B cell (primary cell): ENCODE measurements around the gene ORMDL1. TPM values are rescaled to one million over a fixed set of nuclear protein-coding genes. Genes with fewer than 3 reads are reported as not detected.

Experiments used
- ATAC-seq: fragments of 200-7000 bp; cut with Tn5 transposase; one replicate; pipeline ENCODE4 v1.10.0; 2021; ENCODE audit warnings: low read depth, mild to moderate bottlenecking, moderate number of reproducible peaks, moderate library complexity
- CTCF ChIA-PET: fragments of 350-600 bp; sonication (Branson Sonifier 250); formaldehyde crosslinking; loops from one replicate; lab custom pipeline; 2021; ENCODE audit warnings: antibody characterized with exemption, inconsistent platforms; lab: Charles Lee
- POLR2A ChIA-PET: fragments of 350-600 bp; sonication (Branson Sonifier 250); formaldehyde crosslinking; loops from one replicate; lab custom pipeline; 2021; ENCODE audit warnings: antibody characterized with exemption; lab: Charles Lee
- DNase-seq: peaks from one replicate; pipeline ENCODE4 v3.0.0; 2013
- H2AFZ ChIP-seq: 2 replicates; pipeline ENCODE4 v1.6.1; 2012; ENCODE audit warnings: mild to moderate bottlenecking, low read depth, low read length; ENCODE audit not compliant: insufficient read depth, poor library complexity, severe bottlenecking
- H3K27ac ChIP-seq, 2 donors: 1 replicate in 1 of 2; 2 replicates in 1 of 2; pipeline ENCODE4 v1.5.1; 2012 to 2013; ENCODE audit warnings: low read length in 2 of 2, mild to moderate bottlenecking in 2 of 2, moderate library complexity in 1 of 2
- H3K27me3 ChIP-seq, 4 experiments: fragments of 200-600 bp in 1 of 4; sonication (generic) in 1 of 4; replicated peaks in 1 of 4; 1 replicate in 2 of 4; 2 replicates in 2 of 4; pipeline versions ENCODE4 v1.6.1 to v1.7.0; 2013 to 2016; ENCODE audit warnings: low read length in 3 of 4, mild to moderate bottlenecking in 2 of 4, mixed read lengths in 1 of 4, moderate library complexity in 1 of 4; ENCODE audit not compliant: insufficient read depth in 4 of 4, control insufficient read depth in 3 of 4; ENCODE audit errors: control extremely low read depth in 1 of 4
- H3K36me3 ChIP-seq, 2 experiments: replicated peaks in 1 of 2; 1 replicate in 1 of 2; 2 replicates in 1 of 2; pipeline versions ENCODE4 v1.6.1 to v1.7.1; 2013; ENCODE audit warnings: low read length in 1 of 2; ENCODE audit not compliant: insufficient read depth in 2 of 2, control insufficient read depth in 1 of 2; ENCODE audit errors: control extremely low read depth in 1 of 2, extremely low read depth in 1 of 2
- H3K4me1 ChIP-seq, 2 donors: fragments of 200-600 bp in 1 of 2; sonication (generic) in 1 of 2; 1 replicate in 1 of 2; 2 replicates in 1 of 2; pipeline versions ENCODE4 v1.5.1 to v1.6.1; 2013 to 2017; ENCODE audit warnings: low read length in 2 of 2; ENCODE audit not compliant: control insufficient read depth in 2 of 2, insufficient read depth in 2 of 2
- H3K4me2 ChIP-seq: replicated peaks from 2 replicates; pipeline ENCODE3; 2012; ENCODE audit warnings: mild to moderate bottlenecking, low read depth, low read length; ENCODE audit not compliant: poor library complexity, severe bottlenecking
- H3K4me3 ChIP-seq, 5 experiments: fragments of 200-600 bp in 1 of 5; sonication (generic) in 1 of 5; 1 replicate in 3 of 5; 2 replicates in 2 of 5; pipeline versions ENCODE4 v1.5.1 to v1.7.0; 2011 to 2016; ENCODE audit warnings: low read length in 4 of 5, mild to moderate bottlenecking in 4 of 5, low read depth in 2 of 5, control low read depth in 1 of 5, moderate library complexity in 1 of 5; ENCODE audit not compliant: insufficient read depth in 1 of 5; ENCODE audit errors: control extremely low read depth in 1 of 5, extremely low read depth in 1 of 5
- H3K79me2 ChIP-seq: fragments of 200-600 bp; sonication (generic); one replicate; pipeline ENCODE4 v1.6.0; 2016; ENCODE audit warnings: low read length; ENCODE audit not compliant: control insufficient read depth, insufficient read depth
- H3K9ac ChIP-seq: fragments of 200-600 bp; sonication (generic); 2 replicates; pipeline ENCODE4 v1.6.1; 2017; ENCODE audit warnings: mild to moderate bottlenecking, low read length, moderate library complexity
- H3K9me3 ChIP-seq, 3 donors: one replicate each; pipeline versions ENCODE4 v1.6.1 to v1.7.1; 2013; ENCODE audit warnings: low read length in 2 of 3; ENCODE audit not compliant: control insufficient read depth in 2 of 3, insufficient read depth in 1 of 3; ENCODE audit errors: control extremely low read depth in 1 of 3
- H4K20me1 ChIP-seq: 2 replicates; pipeline ENCODE4 v1.6.0; 2012; ENCODE audit warnings: mild to moderate bottlenecking, low read length; ENCODE audit not compliant: insufficient read depth, control insufficient read depth, poor library complexity, severe bottlenecking
- H3K27ac Mint-ChIP-seq: one replicate; pipeline ENCODE4 v1.8.0; 2021; ENCODE audit warnings: mixed read lengths
- H3K27me3 Mint-ChIP-seq: one replicate; pipeline ENCODE4 v1.8.0; 2021; ENCODE audit warnings: mixed read lengths
- H3K4me1 Mint-ChIP-seq: one replicate; pipeline ENCODE4 v1.8.0; 2021; ENCODE audit warnings: mixed read lengths
- H3K4me3 Mint-ChIP-seq: one replicate; pipeline ENCODE4 v1.8.0; 2021; ENCODE audit warnings: mixed read lengths
- H3K9me3 Mint-ChIP-seq: one replicate; pipeline ENCODE4 v1.8.0; 2022; ENCODE audit warnings: mixed read lengths; ENCODE audit not compliant: insufficient read depth
- EZH2 ChIP-seq: IDR thresholded peaks from 2 replicates; pipeline ENCODE4 v1.6.1; 2012; ENCODE audit warnings: borderline replicate concordance, low read depth, mild to moderate bottlenecking, moderate library complexity, low read length; ENCODE audit not compliant: insufficient read depth, poor library complexity, severe bottlenecking
- WGBS: methylation state at CpG from one replicate; pipeline ENCODE4 v1.1.5; 2013; ENCODE audit warnings: missing lambda C conversion rate; ENCODE audit not compliant: insufficient coverage; 5-methylcytosine and 5-hydroxymethylcytosine counted together
- intact Hi-C: fragments of 100-400 bp; cut with micrococcal nuclease; formaldehyde crosslinking; loops from one replicate; pipeline ENCODE4 v1.10.0; 2022
- polyA plus RNA-seq: library from polyadenylated mRNA; depleted of rRNA; stranded (reverse); fragments of >200 nt; gene quantifications from 2 replicates; pipeline ENCODE4 v1.2.3, GENCODE V29; 2012
- total RNA-seq, 2 donors: library from RNA; stranded (reverse); fragments of 120-200 nt in 1 of 2; gene quantifications; 1 replicate in 1 of 2; 2 replicates in 1 of 2; pipeline versions ENCODE4 v1.2.3 to v1.2.4, GENCODE V29; 2013 to 2022
- TF ChIP-seq, protein P1 (sequence below): fragments of 200-600 bp; IDR thresholded peaks from one replicate; pipeline ENCODE4 v1.8.0; 2022; ENCODE audit warnings: antibody characterized with exemption, mild to moderate bottlenecking

Gene ORMDL1
- total and polyA plus RNA-seq, 2 donors (not counting 1 experiment from before 2014, with no cell fraction given), result 138 to 170 TPM

DNA sequence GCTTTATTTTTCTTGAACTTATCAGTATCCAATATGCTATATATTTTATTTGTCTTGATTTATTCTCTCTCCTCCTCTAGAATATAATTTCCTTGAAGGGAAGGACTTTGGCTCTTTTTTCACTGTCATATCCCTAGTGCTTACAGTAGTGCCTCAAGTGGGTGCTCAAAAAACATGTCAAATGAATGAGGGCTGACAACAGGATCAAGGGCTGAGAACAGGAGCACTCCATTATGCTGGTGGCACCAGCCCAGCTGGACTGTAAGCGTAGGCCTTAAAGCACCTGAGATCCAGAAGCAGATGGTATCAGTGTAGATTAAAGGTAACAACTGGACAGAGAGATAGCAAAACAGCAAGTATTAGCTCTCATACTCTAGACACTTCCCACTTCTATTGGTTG, 46.4 kb upstream of the ORMDL1 start:
- no peak overlapping the region for H3K9ac ChIP-seq
- Mint-ChIP-seq H3K4me3 (no peak overlapping the region), H3K27ac (no peak overlapping the region), H3K4me1 (peaks cover 5% of the 10 kb centered on the region), H3K9me3 (no peaks in the 10 kb centered on the region), H3K27me3 (no peaks in the 10 kb centered on the region)
- no peak overlapping the region for H3K4me3 ChIP-seq
- no peaks in the 10 kb centered on the region for H3K79me2 ChIP-seq
- POLR2A ChIA-PET, result no interaction called here
- H3K36me3 ChIP-seq, result peaks cover 0 to 3% of the 10 kb centered on the region in 2 experiments
- ATAC-seq (no peak), DNase-seq (no peak)
- no peak overlapping the region for H3K27ac ChIP-seq
- TF ChIP-seq EZH2, result no peak
- TF ChIP-seq, protein P1, sequence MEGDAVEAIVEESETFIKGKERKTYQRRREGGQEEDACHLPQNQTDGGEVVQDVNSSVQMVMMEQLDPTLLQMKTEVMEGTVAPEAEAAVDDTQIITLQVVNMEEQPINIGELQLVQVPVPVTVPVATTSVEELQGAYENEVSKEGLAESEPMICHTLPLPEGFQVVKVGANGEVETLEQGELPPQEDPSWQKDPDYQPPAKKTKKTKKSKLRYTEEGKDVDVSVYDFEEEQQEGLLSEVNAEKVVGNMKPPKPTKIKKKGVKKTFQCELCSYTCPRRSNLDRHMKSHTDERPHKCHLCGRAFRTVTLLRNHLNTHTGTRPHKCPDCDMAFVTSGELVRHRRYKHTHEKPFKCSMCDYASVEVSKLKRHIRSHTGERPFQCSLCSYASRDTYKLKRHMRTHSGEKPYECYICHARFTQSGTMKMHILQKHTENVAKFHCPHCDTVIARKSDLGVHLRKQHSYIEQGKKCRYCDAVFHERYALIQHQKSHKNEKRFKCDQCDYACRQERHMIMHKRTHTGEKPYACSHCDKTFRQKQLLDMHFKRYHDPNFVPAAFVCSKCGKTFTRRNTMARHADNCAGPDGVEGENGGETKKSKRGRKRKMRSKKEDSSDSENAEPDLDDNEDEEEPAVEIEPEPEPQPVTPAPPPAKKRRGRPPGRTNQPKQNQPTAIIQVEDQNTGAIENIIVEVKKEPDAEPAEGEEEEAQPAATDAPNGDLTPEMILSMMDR, result no peak
- no peaks in the 10 kb centered on the region for H3K9me3 ChIP-seq
- no peak overlapping the region for H2AFZ ChIP-seq
- H4K20me1 ChIP-seq, result no peaks in the 10 kb centered on the region
- H3K27me3 ChIP-seq, result no peaks in the 10 kb centered on the region
- no peaks in the 10 kb centered on the region for H3K4me1 ChIP-seq
- H3K4me2 ChIP-seq, result no peak overlapping the region
- no CpG with 5 or more reads among the region's 1 CpG for WGBS
- intact Hi-C loops, result no loop called here
- CTCF ChIA-PET, result no interaction called here

DNA sequence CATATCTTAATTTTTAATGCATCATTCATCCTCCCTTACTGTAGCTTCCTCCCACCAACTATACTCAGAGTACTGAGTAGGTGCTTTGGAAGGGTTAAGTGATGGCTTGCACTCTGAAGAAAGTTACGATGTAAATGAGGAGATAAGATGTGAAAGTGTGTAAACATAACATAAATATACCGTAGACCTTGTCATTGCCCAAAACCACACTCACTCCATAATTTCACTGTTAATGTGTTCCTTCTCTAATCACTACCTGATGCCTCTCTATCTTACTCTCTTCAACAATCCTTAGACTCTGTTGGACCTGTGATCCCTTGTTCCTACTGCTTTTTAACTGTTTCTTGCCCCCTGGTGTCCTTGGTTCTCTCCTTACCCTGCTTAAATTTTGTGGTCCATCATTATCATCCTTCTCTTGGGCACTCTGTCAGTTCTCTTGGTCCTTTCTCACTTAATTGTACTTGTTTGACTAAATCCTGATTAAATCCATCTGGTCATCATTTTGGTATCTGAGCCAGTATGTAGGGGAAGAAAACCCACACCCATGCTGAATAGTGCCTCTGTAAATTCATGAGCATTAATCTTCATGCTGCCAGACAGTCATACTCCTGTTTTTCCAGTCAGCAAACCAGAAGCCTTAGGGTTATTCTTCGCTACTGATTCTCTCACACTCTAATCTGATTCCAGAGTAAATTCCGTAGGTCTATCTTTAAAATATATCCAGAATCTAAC, 45.1 kb upstream of the ORMDL1 start:
- ATAC-seq (no peak), DNase-seq (no peak)
- Mint-ChIP-seq H3K27me3 (no peaks in the 10 kb centered on the region), H3K4me3 (no peak overlapping the region), H3K27ac (no peak overlapping the region), H3K9me3 (no peaks in the 10 kb centered on the region), H3K4me1 (peaks cover 4% of the 10 kb centered on the region)
- no peaks in the 10 kb centered on the region for H3K9me3 ChIP-seq
- WGBS, result 94% methylated on average over 2 of the region's 4 CpGs
- ChIA-PET CTCF (no interaction called here), POLR2A (no interaction called here)
- intact Hi-C loops, result no loop called here
- no peaks in the 10 kb centered on the region for H3K79me2 ChIP-seq
- TF ChIP-seq, protein P1, result no peak
- TF ChIP-seq EZH2, result no peak
- H4K20me1 ChIP-seq, result no peaks in the 10 kb centered on the region
- H3K36me3 ChIP-seq, result peaks cover 0 to 3% of the 10 kb centered on the region in 2 experiments
- no peak overlapping the region for H3K9ac ChIP-seq
- H3K4me1 ChIP-seq, result no peaks in the 10 kb centered on the region
- H3K27me3 ChIP-seq, result no peaks in the 10 kb centered on the region
- no peak overlapping the region for H3K4me2 ChIP-seq
- no peak overlapping the region for H3K4me3 ChIP-seq
- H3K27ac ChIP-seq, result no peak overlapping the region
- no peak overlapping the region for H2AFZ ChIP-seq
